ENCODE results near the gene WDR20. TPM values are rescaled to one million over a fixed set of nuclear protein-coding genes. Genes with fewer than 3 reads are reported as not detected.

The WDR20 gene
- total RNA-seq, 2 donors from 2014 or later, result 30.1 to 34.2 TPM

DNA sequence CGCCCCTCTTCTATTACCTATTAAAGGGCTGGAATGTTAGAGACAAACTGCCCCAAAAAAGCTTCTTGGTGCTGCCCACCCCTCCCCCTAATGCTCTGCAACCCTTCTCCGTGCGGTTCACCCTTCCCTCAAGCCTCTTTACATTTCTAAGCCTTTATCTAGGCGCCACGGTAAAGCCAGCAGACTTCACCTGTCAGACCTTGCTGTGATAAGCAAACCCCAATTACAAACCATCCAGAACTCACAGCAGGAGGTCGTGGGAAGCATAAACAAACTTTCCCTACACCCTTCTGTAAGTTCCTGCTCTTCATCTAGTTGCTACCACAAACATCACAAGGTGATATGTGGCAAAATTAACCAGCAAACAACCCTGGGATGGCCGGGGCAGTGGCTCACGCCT, 108.4 kb downstream of the WDR20 start:
- Mint-ChIP-seq H3K27ac (no peak overlapping the region), H3K9me3 (no peaks in the 10 kb centered on the region), H3K36me3 (no peaks in the 10 kb centered on the region)
- DNase-seq (ENCODE audit: low spot score in 2 of 2) (no peak), ATAC-seq (no peak)

DNA sequence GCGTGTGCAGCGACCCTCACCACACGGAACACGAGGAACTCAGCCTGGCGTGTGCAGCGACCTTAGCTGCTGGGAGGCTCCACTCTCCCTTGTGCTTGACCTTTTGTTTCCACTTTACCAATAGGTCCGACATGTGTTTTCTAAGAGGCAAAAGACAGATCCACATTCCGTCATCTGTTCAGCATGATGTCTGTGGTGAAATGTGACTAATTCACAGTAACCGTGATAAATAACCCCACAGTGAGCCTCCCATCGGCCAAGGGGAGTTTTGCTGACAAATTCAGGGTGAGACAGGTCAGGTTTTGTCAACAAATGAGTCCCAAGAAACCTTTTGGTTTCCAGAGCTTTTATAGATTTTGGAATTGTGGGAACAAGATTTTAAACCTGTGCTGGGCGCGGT, 109.3 kb downstream of the WDR20 start:
- Mint-ChIP-seq H3K27ac (no peak overlapping the region), H3K9me3 (no peaks in the 10 kb centered on the region), H3K36me3 (no peaks in the 10 kb centered on the region)
- no peak for ATAC-seq
- DNase-seq (ENCODE audit: low spot score in 2 of 2), result no peak

DNA sequence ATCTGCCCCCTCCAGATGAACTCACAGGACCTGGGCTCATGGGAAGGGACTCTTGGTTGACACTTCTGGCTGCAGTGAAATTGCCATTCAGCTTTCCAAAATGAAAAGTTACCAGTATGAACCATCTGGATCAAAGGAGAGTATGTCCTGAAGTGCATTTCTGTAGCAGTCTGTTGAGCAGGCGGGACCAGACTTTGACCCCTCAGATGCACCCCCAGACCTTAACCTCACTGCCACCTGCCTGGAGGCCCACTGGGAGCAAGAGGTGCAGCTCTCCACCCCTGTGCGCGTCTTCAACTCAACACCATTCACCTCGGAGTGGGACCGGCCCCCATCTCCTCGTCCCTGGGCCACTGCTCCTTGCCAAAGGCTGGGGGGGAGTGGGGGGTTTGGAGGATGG, 110.3 kb downstream of the WDR20 start:
- H3K9me3 Mint-ChIP-seq, result no peaks in the 10 kb centered on the region
- H3K36me3 Mint-ChIP-seq, result no peaks in the 10 kb centered on the region
- no peak overlapping the region for H3K27ac Mint-ChIP-seq
- no peak for DNase-seq (ENCODE audit: low spot score in 2 of 2)
- no peak for ATAC-seq

DNA sequence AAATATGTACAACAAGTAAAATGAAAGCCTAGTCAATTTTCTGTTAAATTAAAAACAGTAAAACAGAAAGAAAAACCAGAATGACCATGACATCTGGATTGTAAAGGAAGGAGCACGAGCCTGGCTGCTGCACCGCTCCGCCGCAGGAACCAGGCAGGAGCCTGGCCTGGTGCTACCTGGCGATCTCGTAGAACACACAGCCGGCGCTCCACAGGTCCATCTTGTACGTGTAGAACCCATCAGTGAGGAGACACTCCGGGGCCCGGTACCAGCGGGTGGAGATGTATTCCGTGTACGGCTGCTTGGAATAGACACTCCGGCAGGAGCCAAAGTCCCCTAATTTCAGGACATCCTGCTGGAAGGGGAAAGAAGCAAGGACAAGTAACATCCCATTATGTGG, 110.9 kb downstream of the WDR20 start:
- DNase-seq (ENCODE audit: low spot score in 2 of 2), result no peak
- Mint-ChIP-seq H3K36me3 (no peaks in the 10 kb centered on the region), H3K27ac (no peak overlapping the region), H3K9me3 (no peaks in the 10 kb centered on the region)
- no peak for ATAC-seq

DNA sequence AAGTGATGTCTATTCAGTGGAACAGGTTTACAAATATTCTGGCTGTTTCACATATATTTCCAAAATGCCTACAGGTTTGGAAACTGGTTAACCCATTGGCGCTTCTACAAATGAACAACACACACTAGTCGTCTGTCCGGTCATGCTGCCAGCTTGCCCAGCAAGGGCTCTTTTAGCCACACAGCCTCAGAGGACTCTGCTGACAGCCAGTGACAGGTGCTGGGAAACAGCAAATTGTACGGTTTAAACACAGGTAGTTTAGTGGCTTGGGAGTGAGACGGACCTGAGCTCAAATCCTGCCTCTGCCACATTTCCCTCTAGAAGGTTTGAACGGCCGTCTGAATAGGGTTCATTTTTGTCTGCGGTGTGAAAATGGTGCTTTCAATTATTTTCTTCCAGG, 111.5 kb downstream of the WDR20 start:
- H3K27ac Mint-ChIP-seq, result no peak overlapping the region
- no peaks in the 10 kb centered on the region for H3K36me3 Mint-ChIP-seq
- no peaks in the 10 kb centered on the region for H3K9me3 Mint-ChIP-seq
- no peak for ATAC-seq
- no peak for DNase-seq (ENCODE audit: low spot score in 2 of 2)

DNA sequence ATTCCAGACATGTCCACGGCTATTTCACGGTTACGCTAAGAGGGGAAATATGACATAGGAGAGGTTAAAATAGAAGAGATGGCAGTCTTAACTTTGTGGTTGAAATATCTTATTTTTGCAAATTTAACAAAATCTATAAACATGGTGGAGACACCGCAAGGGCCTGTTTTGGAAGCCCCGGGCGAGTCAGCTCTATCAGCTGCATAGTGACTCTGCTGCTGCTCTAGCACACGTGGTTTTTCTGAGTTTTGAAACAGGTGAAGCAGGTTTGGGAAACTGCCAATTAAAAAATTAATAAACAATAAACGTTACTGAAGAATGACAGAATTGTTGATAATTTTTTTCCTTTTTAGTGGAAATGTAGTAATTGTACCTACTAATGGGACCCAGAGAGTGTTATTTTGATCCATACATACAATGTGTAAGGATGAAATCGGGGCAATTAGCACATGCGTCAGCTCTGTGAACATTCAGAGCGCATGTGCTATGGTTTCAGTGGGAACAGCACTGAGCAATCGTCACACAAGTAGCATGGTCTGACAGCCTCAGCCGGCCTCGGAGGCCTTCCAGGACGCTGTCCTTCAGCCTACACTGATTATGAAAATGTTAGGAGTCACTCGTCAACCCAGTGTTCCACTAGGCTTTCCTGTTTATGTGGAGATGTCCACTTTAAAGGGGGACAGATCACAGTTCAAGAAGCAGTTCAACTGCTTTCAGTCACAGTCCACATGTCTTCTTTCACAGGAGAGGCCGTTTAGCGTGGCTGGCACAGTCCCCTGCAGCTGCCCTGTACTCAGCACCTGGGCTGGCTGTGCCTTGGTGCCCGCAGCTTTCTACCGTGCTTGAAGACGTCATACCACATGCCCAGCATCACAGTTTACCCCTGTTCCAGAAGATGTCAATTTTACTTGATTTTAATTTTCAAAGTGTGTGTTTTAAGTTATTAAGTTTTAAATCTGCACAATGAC, 113.4 kb downstream of the WDR20 start:
- no peak overlapping the region for H3K27ac Mint-ChIP-seq
- ATAC-seq, result no peak
- H3K36me3 Mint-ChIP-seq, result no peaks in the 10 kb centered on the region
- H3K9me3 Mint-ChIP-seq, result no peaks in the 10 kb centered on the region
- DNase-seq (ENCODE audit: low spot score in 2 of 2), result no peak

DNA sequence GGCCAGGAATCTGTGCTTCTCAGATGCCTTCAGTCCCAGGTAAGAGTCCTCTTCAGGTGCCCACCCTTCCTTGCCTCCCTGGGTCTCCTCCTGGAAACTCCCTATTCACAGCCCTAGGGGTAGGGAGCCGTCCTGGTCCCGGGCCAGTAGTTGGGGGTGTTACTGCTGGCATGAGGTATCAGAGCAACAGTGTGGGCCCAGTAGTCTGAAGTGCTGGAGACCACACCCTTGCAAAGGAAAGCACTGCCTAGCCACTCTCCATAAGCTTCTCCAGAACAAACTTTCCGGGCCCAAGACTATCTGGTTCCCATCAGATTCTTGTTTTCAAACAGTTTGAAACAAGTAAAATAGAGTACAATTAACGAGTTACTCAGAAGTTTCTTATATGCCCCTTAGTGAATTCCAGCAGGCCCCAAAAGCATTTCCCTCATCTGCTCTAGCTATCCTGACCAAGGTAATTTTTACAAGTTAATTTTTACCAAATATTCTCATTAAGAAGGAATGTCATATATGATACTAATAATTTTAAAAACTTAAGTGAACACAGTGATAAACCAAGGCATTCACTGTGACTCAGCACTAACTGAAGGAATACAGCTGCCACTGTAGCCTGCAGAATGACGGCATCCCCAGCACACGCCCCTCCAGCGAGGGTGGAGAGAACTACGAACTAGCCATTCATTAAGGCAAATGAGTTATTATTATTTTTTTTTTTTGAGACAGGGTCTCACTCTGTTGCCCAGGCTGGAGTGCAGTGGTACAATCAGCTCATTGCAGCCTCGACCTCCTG, 115.9 kb downstream of the WDR20 start:
- ATAC-seq (no peak), DNase-seq (ENCODE audit: low spot score in 2 of 2) (no peak)
- Mint-ChIP-seq H3K27ac (no peak overlapping the region), H3K36me3 (no peaks in the 10 kb centered on the region), H3K9me3 (no peaks in the 10 kb centered on the region)

DNA sequence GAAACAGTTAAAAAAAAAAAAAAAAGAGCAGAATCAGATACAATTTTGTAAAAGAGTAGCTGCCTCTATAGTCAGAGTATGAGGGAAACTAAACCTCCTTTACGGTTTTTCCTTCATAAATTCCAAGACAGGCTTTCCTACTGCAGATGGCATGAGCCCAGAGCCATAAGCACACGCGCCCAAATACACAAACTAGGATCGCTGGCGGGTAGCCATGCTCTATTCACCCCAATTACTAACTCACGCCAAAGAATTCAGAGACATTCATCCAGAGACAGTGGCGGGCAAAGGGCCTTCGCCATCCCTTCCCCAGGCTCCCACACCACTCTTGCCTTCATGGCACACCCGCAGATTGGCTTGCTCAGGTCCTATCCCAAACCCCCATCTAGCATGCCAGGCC, 117.0 kb downstream of the WDR20 start:
- Mint-ChIP-seq H3K9me3 (no peaks in the 10 kb centered on the region), H3K36me3 (no peaks in the 10 kb centered on the region)
- no peak for ATAC-seq

DNA sequence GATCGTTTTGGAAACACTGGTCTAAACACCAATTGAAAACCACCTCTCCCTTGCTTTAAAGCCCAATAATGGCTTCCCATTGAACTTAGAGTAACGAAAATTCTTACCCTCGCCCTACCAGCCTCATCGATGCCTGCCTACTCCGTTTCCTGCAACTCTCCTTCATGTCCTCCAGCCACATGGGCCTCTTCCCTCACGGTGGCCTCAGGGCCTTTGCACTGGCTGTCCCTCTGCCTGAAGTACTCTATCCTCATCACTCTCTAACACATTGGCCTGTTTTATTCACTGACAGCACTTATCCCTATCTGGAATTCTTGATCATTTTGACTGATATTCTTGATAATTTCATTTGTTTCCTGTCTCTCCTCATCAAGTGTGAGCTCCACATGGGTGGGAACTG, 118.4 kb downstream of the WDR20 start:
- ATAC-seq, result no peak
- H3K36me3 Mint-ChIP-seq, result no peaks in the 10 kb centered on the region
- no peaks in the 10 kb centered on the region for H3K9me3 Mint-ChIP-seq
- no peak for DNase-seq (ENCODE audit: low spot score in 2 of 2)
- no peak overlapping the region for H3K27ac Mint-ChIP-seq

More for the DNA sequence above, 117.0 kb downstream of the WDR20 start:
- no peak for DNase-seq (ENCODE audit: low spot score in 2 of 2)
- H3K27ac Mint-ChIP-seq, result no peak overlapping the region

Other genes starting within 250 kb of the WDR20 start
- gene DYNC1H1, start 175.3 kb upstream of the WDR20 start, total RNA-seq, result 100 to 1,000 TPM; 368 to 465 TPM
- 1,000 to 10,000 TPM in 1 of 2 donors, 100 to 1,000 TPM in 1; 992 to 1,009 TPM for gene HSP90AA1, start 52.9 kb upstream of the WDR20 start, total RNA-seq
- 1 to 10 TPM; 4.4 to 9.1 TPM for gene MOK, start 165.3 kb downstream of the WDR20 start, total RNA-seq
- gene ZNF839, start 179.8 kb downstream of the WDR20 start, total RNA-seq, result 10 to 100 TPM in 1 of 2 donors, 1 to 10 TPM in 1; 6.3 to 19.8 TPM
- 10 to 100 TPM; 42.6 to 42.8 TPM for gene CINP, start 223.0 kb downstream of the WDR20 start, total RNA-seq
- gene TECPR2, start 223.0 kb downstream of the WDR20 start, total RNA-seq, result 1 to 10 TPM; 1.4 to 8.4 TPM